Measurements from ENCODE around the gene KIF18B. TPM values are rescaled to one million over a fixed set of nuclear protein-coding genes. Genes with fewer than 3 reads are reported as not detected.
A peak's percentile ranks its signal among the peaks of the same experiment; 100 is the strongest.

The KIF18B gene
- 0.89 TPM for total RNA-seq
- long read RNA-seq, result 0 reads

GRCh38 chr17:44947461-44948314 is at the start of gene KIF18B:
Gene KIF18B, minus strand, starts transcription at chr17:44947773. Its CDS starts 11,429 bp downstream, at chr17:44936344.
- Histone ChIP-seq H3K4me3 (peak within 1 kb of the TSS; percentile 67), H3K9me3 (no peaks in the 10 kb centered on the region), H3K27ac (peak within 1 kb of the TSS; percentile 71), H3K27me3 (ENCODE audit: low read depth) (peaks cover 7% of the 10 kb centered on the region), H3K4me1 (peaks cover 12% of the 10 kb centered on the region), H3K36me3 (no peaks in the 10 kb centered on the region)
- TF ChIP-seq CTCF (IDR thresholded peaks at IDR 0.05), result no peak
- DNase-seq, result peak; percentile 92
- intact Hi-C loops (cut with DNase I), result no loop called here
- peak; percentile 97 to 100 for ATAC-seq

- no peaks in the 10 kb centered on the region for H3K4me1 ChIP-seq
- TF ChIP-seq CTCF (IDR thresholded peaks at IDR 0.05), result no peak
- ATAC-seq (no peak), DNase-seq (no peak)
- H3K36me3 ChIP-seq, result no peaks in the 10 kb centered on the region
- no peak overlapping the region for H3K4me3 ChIP-seq
- no peak overlapping the region for H3K27ac ChIP-seq
- intact Hi-C loops (cut with DNase I), result no loop called here
- peaks cover 10% of the 10 kb centered on the region for H3K9me3 ChIP-seq
- H3K27me3 ChIP-seq (ENCODE audit: low read depth), result peaks cover 11% of the 10 kb centered on the region
Measured at GRCh38 chr17:44996304-44996703, 48.7 kb upstream of the KIF18B start.

- Histone ChIP-seq H3K36me3 (no peaks in the 10 kb centered on the region), H3K9me3 (peaks cover 10% of the 10 kb centered on the region), H3K27me3 (ENCODE audit: low read depth) (peaks cover 11% of the 10 kb centered on the region), H3K4me1 (no peaks in the 10 kb centered on the region), H3K4me3 (no peak overlapping the region), H3K27ac (no peak overlapping the region)
- ATAC-seq (no peak), DNase-seq (no peak)
- intact Hi-C loops (cut with DNase I), result no loop called here
- TF ChIP-seq CTCF (IDR thresholded peaks at IDR 0.05), result no peak
Measured at GRCh38 chr17:44995436-44996001, 47.9 kb upstream of the KIF18B start.

- Histone ChIP-seq H3K4me1 (no peaks in the 10 kb centered on the region), H3K4me3 (no peak overlapping the region), H3K9me3 (no peaks in the 10 kb centered on the region), H3K27me3 (ENCODE audit: low read depth) (peaks cover 27% of the 10 kb centered on the region), H3K27ac (no peak overlapping the region), H3K36me3 (no peaks in the 10 kb centered on the region)
- no peak for ATAC-seq
- intact Hi-C loops (cut with DNase I), result no loop called here
- TF ChIP-seq CTCF (IDR thresholded peaks at IDR 0.05), result no peak
- no peak for DNase-seq
Measured at GRCh38 chr17:44992242-44992939, 44.8 kb upstream of the KIF18B start.

- Histone ChIP-seq H3K4me3 (no peak overlapping the region), H3K27ac (no peak overlapping the region), H3K36me3 (no peaks in the 10 kb centered on the region), H3K4me1 (no peaks in the 10 kb centered on the region), H3K9me3 (no peaks in the 10 kb centered on the region), H3K27me3 (ENCODE audit: low read depth) (peaks cover 34% of the 10 kb centered on the region)
- no peak for TF ChIP-seq CTCF (IDR thresholded peaks at IDR 0.05)
- ATAC-seq (no peak), DNase-seq (no peak)
- intact Hi-C loops (cut with DNase I), result no loop called here
Measured at GRCh38 chr17:44990994-44991393, 43.4 kb upstream of the KIF18B start.
